ENCODE measurements around the gene PACSIN2. TPM values are rescaled to one million over a fixed set of nuclear protein-coding genes. Genes with fewer than 3 reads are reported as not detected.
A peak's percentile ranks its signal among the peaks of the same experiment; 100 is the strongest.

PACSIN2 gene
- total RNA-seq, 1 experiment from 2014 or later, result 103 TPM

GRCh38 chr22:42934338-42934737 is 80.6 kb downstream of the PACSIN2 start:
- POLR2A ChIA-PET (ENCODE audit: unreplicated experiment), result interaction anchor here (0.5 to 0.6 kb wide), 2 partner anchors 30 to 309 kb away, joined by 5 to 9 read pairs; no protein-coding TSS in a partner anchor
- CTCF ChIA-PET, result interaction anchor here (0.7 kb wide), 1 partner anchor 18 kb away, joined by 6 read pairs; no protein-coding TSS in a partner anchor
- H3K4me2 ChIP-seq, result peak overlapping the region; percentile 44

DNA sequence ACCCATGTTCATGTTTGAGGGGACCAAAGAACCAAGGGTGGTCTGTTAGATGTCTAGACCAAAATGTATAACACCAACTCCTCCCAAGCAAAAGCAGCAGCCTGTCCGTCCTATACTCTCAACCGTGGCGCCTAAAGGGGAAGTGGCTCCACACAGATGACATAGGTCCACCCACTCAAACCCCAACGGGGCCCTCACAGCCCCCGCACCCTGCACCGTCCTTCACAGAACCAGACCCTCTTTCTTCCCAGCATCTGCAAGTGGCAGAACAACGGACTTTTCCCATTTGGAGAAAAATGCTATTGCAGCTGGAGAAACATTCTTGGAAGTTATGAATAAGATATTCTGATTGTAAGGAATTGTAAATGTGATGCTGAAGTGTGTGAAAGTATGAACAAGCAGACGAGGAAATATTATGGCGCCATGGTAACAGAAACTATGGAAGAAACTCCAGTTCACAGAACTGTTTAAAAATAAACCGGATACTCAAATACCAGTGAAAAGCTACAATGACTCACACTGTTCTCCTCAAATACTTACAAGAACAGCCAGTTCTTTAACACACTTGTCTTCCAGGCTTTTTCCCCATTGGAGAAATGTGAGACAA is 81.4 kb downstream of the PACSIN2 start:
- TF ChIP-seq, protein P1, sequence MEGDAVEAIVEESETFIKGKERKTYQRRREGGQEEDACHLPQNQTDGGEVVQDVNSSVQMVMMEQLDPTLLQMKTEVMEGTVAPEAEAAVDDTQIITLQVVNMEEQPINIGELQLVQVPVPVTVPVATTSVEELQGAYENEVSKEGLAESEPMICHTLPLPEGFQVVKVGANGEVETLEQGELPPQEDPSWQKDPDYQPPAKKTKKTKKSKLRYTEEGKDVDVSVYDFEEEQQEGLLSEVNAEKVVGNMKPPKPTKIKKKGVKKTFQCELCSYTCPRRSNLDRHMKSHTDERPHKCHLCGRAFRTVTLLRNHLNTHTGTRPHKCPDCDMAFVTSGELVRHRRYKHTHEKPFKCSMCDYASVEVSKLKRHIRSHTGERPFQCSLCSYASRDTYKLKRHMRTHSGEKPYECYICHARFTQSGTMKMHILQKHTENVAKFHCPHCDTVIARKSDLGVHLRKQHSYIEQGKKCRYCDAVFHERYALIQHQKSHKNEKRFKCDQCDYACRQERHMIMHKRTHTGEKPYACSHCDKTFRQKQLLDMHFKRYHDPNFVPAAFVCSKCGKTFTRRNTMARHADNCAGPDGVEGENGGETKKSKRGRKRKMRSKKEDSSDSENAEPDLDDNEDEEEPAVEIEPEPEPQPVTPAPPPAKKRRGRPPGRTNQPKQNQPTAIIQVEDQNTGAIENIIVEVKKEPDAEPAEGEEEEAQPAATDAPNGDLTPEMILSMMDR (conservative IDR thresholded peaks at IDR 0.05), result no peak
- no peak for TF ChIP-seq EZH2 (IDR thresholded peaks at IDR 0.05; ENCODE audit: low read depth)
- BruUV-seq (replicated peaks), result no TSS peak
- Histone ChIP-seq H3K4me3 (no peak overlapping the region), H3K9me2 (ENCODE audit: insufficient read depth) (no peaks in the 10 kb centered on the region), H4K20me1 (ENCODE audit: insufficient read depth) (no peaks in the 10 kb centered on the region), H3F3A (ENCODE audit: insufficient read depth, low read depth) (peaks cover 51% of the 10 kb centered on the region), H3K4me2 (peak overlapping the region; percentile 44), H3K9me3 (ENCODE audit: insufficient read depth, low read depth) (no peaks in the 10 kb centered on the region), H3K27ac (peak overlapping the region; percentile 60), H2AFZ (no peak overlapping the region), H3K4me1 (replicated peaks; ENCODE audit: insufficient read depth) (peaks cover 62% of the 10 kb centered on the region), H3K27me3 (ENCODE audit: insufficient read depth, low read depth) (no peaks in the 10 kb centered on the region), H3K79me2 (ENCODE audit: low read depth) (peaks cover 98% of the 10 kb centered on the region), H3K36me3 (ENCODE audit: low read depth) (no peaks in the 10 kb centered on the region)
- ChIA-PET POLR2A (ENCODE audit: unreplicated experiment) (interaction anchor here (0.5 to 0.7 kb wide), 4 partner anchors 79 to 581 kb away, joined by 3 to 5 read pairs (median 4); no protein-coding TSS in a partner anchor), CTCF (no interaction called here)
- peak in 1 of 2 experiments; percentile 91 for DNase-seq
- intact Hi-C loops (cut with micrococcal nuclease; ENCODE audit: unreplicated experiment), result loop anchor here (5.0 kb wide), 2 partner anchors 59 to 79 kb away; no protein-coding TSS in a partner anchor

More at GRCh38 chr22:42934338-42934737, 80.6 kb downstream of the PACSIN2 start:
- H3K27me3 ChIP-seq (ENCODE audit: insufficient read depth, low read depth), result no peaks in the 10 kb centered on the region
- intact Hi-C loops (cut with micrococcal nuclease; ENCODE audit: unreplicated experiment), result loop anchor here (5.0 kb wide), 2 partner anchors 58 to 78 kb away; no protein-coding TSS in a partner anchor
- H3K9me2 ChIP-seq (ENCODE audit: insufficient read depth), result no peaks in the 10 kb centered on the region
- no peak overlapping the region for H2AFZ ChIP-seq
- H3F3A ChIP-seq (ENCODE audit: insufficient read depth, low read depth), result peaks cover 57% of the 10 kb centered on the region
- no peak for DNase-seq
- TF ChIP-seq, protein P1 (conservative IDR thresholded peaks at IDR 0.05), result no peak
- no peak for TF ChIP-seq EZH2 (IDR thresholded peaks at IDR 0.05; ENCODE audit: low read depth)
- no peaks in the 10 kb centered on the region for H3K9me3 ChIP-seq (ENCODE audit: insufficient read depth, low read depth)
- no peak overlapping the region for H3K4me3 ChIP-seq
- H4K20me1 ChIP-seq (ENCODE audit: insufficient read depth), result no peaks in the 10 kb centered on the region
- BruUV-seq (replicated peaks), result no TSS peak
- H3K4me1 ChIP-seq (replicated peaks; ENCODE audit: insufficient read depth), result peaks cover 69% of the 10 kb centered on the region
- peak overlapping the region; percentile 60 for H3K27ac ChIP-seq
- peaks cover 98% of the 10 kb centered on the region for H3K79me2 ChIP-seq (ENCODE audit: low read depth)
- no peaks in the 10 kb centered on the region for H3K36me3 ChIP-seq (ENCODE audit: low read depth)

DNA sequence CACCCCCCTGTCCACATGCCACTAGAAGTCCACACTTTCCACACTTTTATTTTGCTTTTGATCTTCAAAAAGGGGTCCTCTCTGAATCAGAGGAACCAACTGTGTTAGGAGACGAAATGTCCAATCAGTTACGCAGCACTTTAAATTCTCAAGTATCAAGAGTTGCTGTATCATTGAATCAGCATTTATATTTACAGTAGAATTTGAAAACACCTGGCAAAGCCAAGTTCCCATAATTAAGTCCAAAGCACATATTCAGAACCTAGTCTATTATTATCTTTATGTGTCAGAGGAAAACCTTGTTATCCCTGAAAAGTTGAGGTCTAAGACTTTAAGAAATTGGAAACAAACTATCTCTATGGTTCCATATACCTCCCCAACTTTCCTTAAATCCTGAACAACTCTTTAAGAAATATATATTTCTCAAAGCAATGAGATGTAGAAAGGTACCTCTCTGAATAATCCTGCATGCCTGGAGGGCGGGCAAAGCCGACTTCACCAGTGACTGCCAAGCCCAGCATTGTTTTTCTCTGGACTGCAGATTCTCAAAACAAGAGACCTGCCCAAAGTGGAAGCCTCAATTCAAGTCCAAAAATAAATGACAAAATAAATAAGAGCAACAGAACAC is 82.0 kb downstream of the PACSIN2 start:
- Histone ChIP-seq H3K4me2 (peak overlapping the region; percentile 44), H3K27me3 (ENCODE audit: insufficient read depth, low read depth) (no peaks in the 10 kb centered on the region), H3K4me1 (replicated peaks; ENCODE audit: insufficient read depth) (peaks cover 55% of the 10 kb centered on the region), H3K9me2 (ENCODE audit: insufficient read depth) (no peaks in the 10 kb centered on the region), H3K36me3 (ENCODE audit: low read depth) (no peaks in the 10 kb centered on the region), H2AFZ (no peak overlapping the region), H3K79me2 (ENCODE audit: low read depth) (peaks cover 98% of the 10 kb centered on the region), H3K27ac (peak overlapping the region; percentile 60), H3K9me3 (ENCODE audit: insufficient read depth, low read depth) (no peaks in the 10 kb centered on the region), H3K4me3 (no peak overlapping the region), H3F3A (ENCODE audit: insufficient read depth, low read depth) (peaks cover 49% of the 10 kb centered on the region; the same call in 1 of the 2 replicates), H4K20me1 (ENCODE audit: insufficient read depth) (no peaks in the 10 kb centered on the region)
- BruUV-seq (replicated peaks), result no TSS peak
- intact Hi-C loops (cut with micrococcal nuclease; ENCODE audit: unreplicated experiment), result loop anchor here (5.0 kb wide), 2 partner anchors 59 to 79 kb away; no protein-coding TSS in a partner anchor
- ChIA-PET CTCF (interaction anchor here (0.6 kb wide), 1 partner anchor 38 kb away, joined by 3 read pairs; no protein-coding TSS in a partner anchor), POLR2A (ENCODE audit: unreplicated experiment) (no interaction called here)
- TF ChIP-seq, protein P1 (conservative IDR thresholded peaks at IDR 0.05), result no peak
- TF ChIP-seq EZH2 (IDR thresholded peaks at IDR 0.05; ENCODE audit: low read depth), result no peak
- no peak for DNase-seq
